ENCODE measurements around the gene LRPPRC.
"Not testable (repeated sequence)": the region's sequence is repeated elsewhere in the genome, so short reads cannot be mapped to it uniquely, and the experiment has no call there.

Gene LRPPRC

GRCh38 chr2:43995733-43996533, at the start of gene LRPPRC:
Gene LRPPRC (minus strand): TSS chr2:43995989. CDS start chr2:43995947, 42 bp downstream.
- in situ Hi-C loops (cut with HindIII; ENCODE audit: low sequenced_read_pairs), result no loop called here

GRCh38 chr2:44045061-44045460, 49.3 kb upstream of the LRPPRC start:
- in situ Hi-C loops (cut with HindIII; ENCODE audit: low sequenced_read_pairs), result no loop called here

- in situ Hi-C loops (cut with HindIII; ENCODE audit: low sequenced_read_pairs), result loop anchor here (5.0 kb wide), 1 partner anchor 283 kb away; no protein-coding TSS in a partner anchor
These were observed 48.5 kb upstream of the LRPPRC start for GRCh38 chr2:44044281-44044720.

GRCh38 chr2:44040365-44040764, 44.6 kb upstream of the LRPPRC start:
- in situ Hi-C loops (cut with HindIII; ENCODE audit: low sequenced_read_pairs), result loop anchor here (5.0 kb wide), 1 partner anchor 287 kb away; no protein-coding TSS in a partner anchor

GRCh38 chr2:44038277-44038676, 42.5 kb upstream of the LRPPRC start:
- in situ Hi-C loops (cut with HindIII; ENCODE audit: low sequenced_read_pairs), result no loop called here

DNA sequence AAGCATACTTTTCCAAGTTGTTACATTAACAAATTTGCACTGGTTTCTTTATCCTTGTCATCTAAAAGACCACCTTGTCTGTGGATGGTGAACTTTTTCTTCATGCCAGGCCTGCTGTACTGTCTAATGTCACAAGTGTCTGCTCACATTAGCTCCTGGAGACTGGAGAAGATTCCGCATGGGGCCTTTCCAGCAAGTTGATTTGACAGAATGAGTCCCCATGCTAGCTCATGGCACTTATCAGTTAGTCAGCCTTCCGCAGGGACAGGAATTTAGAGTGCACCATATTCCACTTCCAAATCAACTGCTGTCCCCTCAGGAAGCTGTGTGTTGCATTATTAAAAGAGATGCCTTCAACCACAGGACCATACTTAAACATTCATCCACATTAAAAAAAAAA, 41.4 kb upstream of the LRPPRC start:
- in situ Hi-C loops (cut with HindIII; ENCODE audit: low sequenced_read_pairs), result no loop called here

- in situ Hi-C loops (cut with HindIII; ENCODE audit: low sequenced_read_pairs), result no loop called here
These were observed 38.2 kb upstream of the LRPPRC start for GRCh38 chr2:44033947-44034346.

GRCh38 chr2:44027076-44027475, 31.3 kb upstream of the LRPPRC start:
- in situ Hi-C loops (cut with HindIII; ENCODE audit: low sequenced_read_pairs), result not testable (repeated sequence)

DNA sequence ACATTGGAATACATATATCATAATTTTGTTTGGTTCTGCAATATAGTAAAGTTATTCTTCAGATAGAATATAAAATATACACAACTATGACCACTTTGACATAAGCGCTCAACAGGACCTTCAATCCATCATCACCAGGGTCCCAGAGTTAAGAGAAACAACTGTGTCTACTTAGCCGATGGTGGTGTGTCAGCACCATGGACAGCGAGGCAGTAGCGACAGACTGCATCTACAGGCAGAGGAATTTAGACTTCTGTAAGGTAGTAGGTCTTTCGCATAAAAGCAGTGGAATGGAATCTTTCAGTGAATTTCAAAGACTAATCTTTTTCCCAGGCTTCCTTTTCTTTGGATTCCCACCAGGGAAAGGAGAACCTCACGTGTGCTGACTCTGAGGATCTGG, 20.5 kb upstream of the LRPPRC start:
- in situ Hi-C loops (cut with HindIII; ENCODE audit: low sequenced_read_pairs), result no loop called here

GRCh38 chr2:44015239-44015638, 19.4 kb upstream of the LRPPRC start:
- in situ Hi-C loops (cut with HindIII; ENCODE audit: low sequenced_read_pairs), result no loop called here

- in situ Hi-C loops (cut with HindIII; ENCODE audit: low sequenced_read_pairs), result not testable (repeated sequence)
These were observed 17.4 kb upstream of the LRPPRC start for GRCh38 chr2:44013205-44013604.

- in situ Hi-C loops (cut with HindIII; ENCODE audit: low sequenced_read_pairs), result no loop called here
These were observed 14.5 kb upstream of the LRPPRC start for GRCh38 chr2:44010266-44010665.

GRCh38 chr2:44009136-44009735, 13.4 kb upstream of the LRPPRC start:
- in situ Hi-C loops (cut with HindIII; ENCODE audit: low sequenced_read_pairs), result no loop called here

DNA sequence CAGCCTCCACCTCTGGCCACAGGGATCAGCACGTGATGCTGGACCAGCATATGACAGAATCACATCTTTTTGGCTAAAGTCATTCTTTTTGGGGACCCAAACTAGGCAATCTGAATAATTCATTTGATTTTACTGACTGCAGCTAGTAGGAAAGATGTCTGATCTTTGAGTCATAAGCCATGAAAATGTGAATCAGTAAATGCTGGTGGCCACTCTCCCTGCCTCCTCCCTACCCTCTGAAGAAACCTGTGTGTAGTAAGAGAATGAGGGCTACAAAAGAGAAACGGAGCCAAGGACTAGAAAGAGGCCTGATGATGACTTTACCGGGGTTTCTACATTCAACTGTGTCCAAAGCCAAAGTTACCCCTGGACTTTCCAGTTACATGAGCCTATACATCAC, 10.1 kb upstream of the LRPPRC start:
- in situ Hi-C loops (cut with HindIII; ENCODE audit: low sequenced_read_pairs), result no loop called here

DNA sequence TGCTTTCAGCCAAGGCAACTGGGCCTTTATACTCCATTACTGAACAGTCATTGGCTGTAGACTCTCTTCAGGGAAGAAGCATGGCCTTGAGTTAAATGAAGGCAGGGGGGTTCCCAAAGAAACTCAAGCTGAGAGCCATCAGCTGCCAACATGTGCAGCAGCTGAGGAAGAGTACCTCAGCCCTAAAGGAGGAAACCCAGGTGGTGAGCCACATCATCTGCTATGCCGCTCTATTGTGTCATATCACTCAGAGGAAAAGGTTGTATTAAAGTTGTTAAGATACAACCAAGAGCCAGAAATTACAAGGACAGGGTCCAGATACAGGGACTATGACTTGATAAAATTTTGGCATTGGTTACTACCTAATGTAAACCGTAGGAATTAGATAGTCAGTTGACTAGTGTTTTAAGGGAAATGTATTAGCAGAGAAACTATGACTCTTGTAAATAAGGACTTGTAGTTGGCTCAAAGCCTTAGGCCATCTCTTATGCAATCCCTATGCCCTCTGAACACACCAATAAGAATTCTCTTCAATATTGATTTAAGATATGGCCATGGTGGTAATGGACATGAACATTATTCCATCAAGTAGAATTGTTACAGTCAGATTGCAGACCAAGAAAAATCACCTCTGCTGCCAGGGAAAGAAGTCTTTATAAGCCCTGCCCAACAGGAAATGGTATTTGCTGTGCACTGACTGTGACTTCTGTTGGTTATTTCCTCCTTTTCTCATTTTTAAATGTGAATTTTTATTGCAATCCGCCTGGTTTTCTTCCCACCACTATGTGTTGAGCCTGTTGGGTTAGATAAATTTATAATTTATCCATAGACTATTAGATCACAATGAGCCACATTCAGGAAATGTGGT, 9.2 kb upstream of the LRPPRC start:
- in situ Hi-C loops (cut with HindIII; ENCODE audit: low sequenced_read_pairs), result no loop called here

GRCh38 chr2:44001716-44002115, 5.9 kb upstream of the LRPPRC start:
- in situ Hi-C loops (cut with HindIII; ENCODE audit: low sequenced_read_pairs), result no loop called here

DNA sequence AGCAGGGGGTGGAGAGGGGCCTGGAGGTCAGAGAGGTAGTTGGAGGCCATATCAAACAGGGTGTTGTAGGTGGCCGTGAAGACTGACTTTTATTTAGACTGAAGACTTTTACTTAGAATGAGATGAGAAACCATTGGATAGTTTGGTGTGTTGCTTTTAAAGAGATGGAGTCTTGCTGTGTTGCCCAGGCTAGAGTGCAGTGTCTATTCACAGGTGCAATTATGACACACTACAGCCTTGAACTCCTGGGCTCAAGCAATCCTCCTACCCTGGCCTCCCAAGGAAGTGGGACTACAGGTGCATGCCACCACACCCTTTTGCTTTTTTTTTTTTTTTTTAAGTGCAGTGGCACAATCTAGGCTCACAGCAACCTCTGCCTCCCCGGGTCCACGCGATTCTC, 2.5 kb upstream of the LRPPRC start:
- in situ Hi-C loops (cut with HindIII; ENCODE audit: low sequenced_read_pairs), result no loop called here

DNA sequence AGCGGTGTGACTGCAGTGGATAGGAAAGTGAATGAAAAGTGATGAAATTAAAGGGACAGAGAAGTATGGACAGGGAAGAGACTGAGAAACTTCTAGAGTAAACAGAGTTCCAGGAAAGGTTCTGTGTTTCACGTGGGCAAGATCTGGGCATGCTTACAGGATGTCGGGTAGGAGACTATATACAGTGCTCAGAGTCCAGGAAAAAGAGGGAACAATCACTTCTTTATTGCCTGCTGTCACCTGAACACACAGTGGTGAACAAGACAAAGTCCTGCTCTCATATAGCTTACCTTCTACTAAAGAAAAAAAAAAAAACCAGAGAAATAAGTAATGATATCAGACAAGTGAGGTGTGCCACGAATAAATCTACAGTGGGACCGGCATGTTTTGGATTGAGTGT, 2.4 kb downstream of the LRPPRC start:
- in situ Hi-C loops (cut with HindIII; ENCODE audit: low sequenced_read_pairs), result no loop called here

GRCh38 chr2:43989545-43989944, 6.2 kb downstream of the LRPPRC start:
- in situ Hi-C loops (cut with HindIII; ENCODE audit: low sequenced_read_pairs), result no loop called here

DNA sequence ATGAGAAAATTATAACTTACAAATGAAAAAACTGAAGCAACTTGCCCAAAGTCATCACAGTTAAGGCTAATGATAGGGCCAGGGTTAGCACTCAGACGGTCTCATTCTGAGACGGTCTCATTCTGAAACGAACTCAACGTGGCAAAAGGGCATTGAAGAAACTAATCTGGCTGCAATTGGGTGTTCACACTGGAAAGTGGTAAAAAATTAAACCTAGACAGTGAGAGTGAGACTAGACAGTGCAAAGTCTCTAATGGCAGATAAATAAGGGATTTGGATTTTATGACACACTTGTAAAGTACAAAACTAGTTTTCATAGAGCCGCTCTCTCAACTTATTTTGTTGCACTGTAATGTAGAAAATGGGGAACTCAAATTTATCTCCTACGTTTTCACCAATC, 9.2 kb downstream of the LRPPRC start:
- in situ Hi-C loops (cut with HindIII; ENCODE audit: low sequenced_read_pairs), result no loop called here

DNA sequence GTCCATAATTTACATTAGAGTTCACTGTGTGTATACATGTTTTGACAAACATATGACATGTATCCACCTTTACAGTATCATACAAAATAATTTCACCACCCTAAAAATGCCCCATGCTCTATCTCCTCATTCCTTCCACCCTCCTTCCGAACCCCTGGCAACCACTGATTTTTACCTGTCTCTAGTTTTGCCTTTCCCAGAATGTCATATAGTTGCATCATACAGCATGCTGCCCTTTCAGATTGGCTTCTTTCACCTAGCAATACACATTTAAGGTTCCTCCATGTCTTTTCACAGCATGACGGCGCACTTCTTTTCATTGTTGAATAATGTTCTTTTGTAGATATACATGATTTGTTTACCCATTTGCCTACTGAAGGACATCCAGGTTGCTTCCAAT, 10.4 kb downstream of the LRPPRC start:
- in situ Hi-C loops (cut with HindIII; ENCODE audit: low sequenced_read_pairs), result no loop called here
